Measurements from ENCODE around the gene RAB30. TPM values are rescaled to one million over a fixed set of nuclear protein-coding genes. Genes with fewer than 3 reads are reported as not detected.
"Not testable (repeated sequence)": the region's sequence is repeated elsewhere in the genome, so short reads cannot be mapped to it uniquely, and the experiment has no call there.

RAB30 gene
- total and polyA plus RNA-seq, 2 donors (not counting 3 experiments of a cell fraction or from before 2014, with no cell fraction given), result 4.1 to 14.6 TPM

DNA sequence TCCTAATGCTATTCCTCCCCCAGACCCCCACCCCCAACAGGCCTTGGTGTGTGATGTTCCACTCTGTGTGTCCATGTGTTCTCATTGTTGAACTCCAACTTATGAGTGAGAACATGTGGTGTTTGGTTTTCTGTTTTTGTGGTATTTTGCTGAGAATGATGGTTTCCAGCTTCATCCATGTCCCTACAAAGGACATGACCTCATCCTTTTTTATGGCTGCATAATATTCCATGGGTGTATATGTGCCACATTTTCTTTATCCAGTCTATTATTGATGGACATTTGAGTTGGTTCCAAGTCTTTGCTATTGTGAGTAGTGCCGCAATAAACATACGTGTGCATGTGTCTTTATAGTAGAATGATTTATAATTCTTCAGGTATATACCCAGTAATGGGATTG is 121.2 kb downstream of the RAB30 start:
- H3K36me3 ChIP-seq (ENCODE audit: control insufficient read depth in 2 of 2, extremely low read depth in 1 of 2, insufficient read depth in 2 of 2, low read length in 2 of 2); DNase-seq (ENCODE audit: low read depth, low spot score); H3K27ac ChIP-seq (ENCODE audit: insufficient read depth, low read depth, low read length); POLR2A ChIA-PET; H3K4me1 ChIP-seq (ENCODE audit: control insufficient read depth, extremely low read depth, insufficient read depth, low read length); H4K20me1 ChIP-seq (replicated peaks; ENCODE audit: control insufficient read depth, extremely low read depth, insufficient read depth, low read length); dilution Hi-C loops (cut with MboI; ENCODE audit: extremely low pct_ligation_motif_present, low sequenced_read_pairs); CTCF ChIA-PET; intact Hi-C loops (cut with micrococcal nuclease); H3K4me2 ChIP-seq (ENCODE audit: insufficient read depth, low read length); BruUV-seq (replicated peaks); H3K4me3 ChIP-seq (replicated peaks in 1 of 3; ENCODE audit: insufficient read depth in 1 of 3, low read depth in 1 of 3, low read length in 3 of 3); H3K27me3 ChIP-seq (ENCODE audit: control insufficient read depth in 2 of 2, insufficient read depth in 2 of 2, low read length in 2 of 2); H3K79me2 ChIP-seq (ENCODE audit: control insufficient read depth, insufficient read depth, low read length); H3K9ac ChIP-seq (replicated peaks; ENCODE audit: extremely low read depth, insufficient read depth, low read length); FAIRE-seq; H3K9me1 ChIP-seq (replicated peaks; ENCODE audit: control insufficient read depth, extremely low read depth, insufficient read depth, low read length); H2AFZ ChIP-seq (ENCODE audit: low read depth, low read length); H3K9me3 ChIP-seq (replicated peaks; ENCODE audit: control insufficient read depth, insufficient read depth, low read length): not testable (repeated sequence)

DNA sequence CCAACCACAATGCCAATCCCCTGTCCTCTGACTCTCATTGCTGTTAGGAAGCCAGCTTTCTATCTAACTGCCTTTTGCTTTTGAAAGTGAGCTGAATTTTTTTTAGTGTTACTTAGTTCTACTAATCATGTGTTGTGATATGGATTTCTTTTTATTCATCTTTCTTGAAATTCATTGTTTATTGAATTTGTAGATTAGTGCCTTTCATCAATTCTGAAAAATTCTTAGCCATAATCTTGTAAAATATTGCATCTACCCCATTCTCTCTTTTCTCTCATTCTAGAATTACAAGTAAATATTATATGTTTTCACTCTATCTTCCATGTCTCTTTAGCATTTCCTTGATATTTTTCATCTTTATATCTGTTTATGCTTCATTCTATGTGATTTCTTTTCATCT is 122.3 kb downstream of the RAB30 start:
- FAIRE-seq (no peak), DNase-seq (ENCODE audit: low read depth, low spot score) (no peak)
- Histone ChIP-seq H3K27me3 (ENCODE audit: control insufficient read depth in 2 of 2, insufficient read depth in 2 of 2, low read length in 2 of 2) (no peaks in the 10 kb centered on the region), H3K36me3 (ENCODE audit: control insufficient read depth in 2 of 2, extremely low read depth in 1 of 2, insufficient read depth in 2 of 2, low read length in 2 of 2) (no peaks in the 10 kb centered on the region), H3K27ac (ENCODE audit: insufficient read depth, low read depth, low read length) (no peak overlapping the region), H3K9ac (replicated peaks; ENCODE audit: extremely low read depth, insufficient read depth, low read length) (no peak overlapping the region), H3K4me1 (ENCODE audit: control insufficient read depth, extremely low read depth, insufficient read depth, low read length) (no peaks in the 10 kb centered on the region), H3K4me2 (ENCODE audit: insufficient read depth, low read length) (no peak overlapping the region), H3K9me3 (replicated peaks; ENCODE audit: control insufficient read depth, insufficient read depth, low read length) (no peaks in the 10 kb centered on the region), H3K4me3 (replicated peaks in 1 of 3; ENCODE audit: insufficient read depth in 1 of 3, low read depth in 1 of 3, low read length in 3 of 3) (no peak overlapping the region), H2AFZ (ENCODE audit: low read depth, low read length) (no peak overlapping the region), H4K20me1 (replicated peaks; ENCODE audit: control insufficient read depth, extremely low read depth, insufficient read depth, low read length) (no peaks in the 10 kb centered on the region), H3K79me2 (ENCODE audit: control insufficient read depth, insufficient read depth, low read length) (no peaks in the 10 kb centered on the region), H3K9me1 (replicated peaks; ENCODE audit: control insufficient read depth, extremely low read depth, insufficient read depth, low read length) (no peaks in the 10 kb centered on the region)
- intact Hi-C loops (cut with micrococcal nuclease) (no loop called here), dilution Hi-C loops (cut with MboI; ENCODE audit: extremely low pct_ligation_motif_present, low sequenced_read_pairs) (no loop called here)
- CTCF ChIA-PET, result no interaction called here
- TF ChIP-seq POLR2AphosphoS5 (IDR thresholded peaks at IDR 0.05; ENCODE audit: insufficient read depth, low read depth, low read length) (no peak), MYC (IDR thresholded peaks at IDR 0.05; ENCODE audit: low read depth, low read length) (no peak), JUN (IDR thresholded peaks at IDR 0.05; ENCODE audit: borderline replicate concordance, insufficient read depth, insufficient read length, low read depth) (no peak)
- POLR2A ChIA-PET, result no interaction called here
- BruUV-seq (replicated peaks), result no TSS peak
